ENCODE results near the gene STMN3. TPM values are rescaled to one million over a fixed set of nuclear protein-coding genes. Genes with fewer than 3 reads are reported as not detected.
"Not testable (repeated sequence)": the region's sequence is repeated elsewhere in the genome, so short reads cannot be mapped to it uniquely, and the experiment has no call there.

Gene STMN3
- total RNA-seq, 4 donors from 2014 or later: 9.4 to 23.0 (median 12.0) TPM

- TF ChIP-seq, protein P1, sequence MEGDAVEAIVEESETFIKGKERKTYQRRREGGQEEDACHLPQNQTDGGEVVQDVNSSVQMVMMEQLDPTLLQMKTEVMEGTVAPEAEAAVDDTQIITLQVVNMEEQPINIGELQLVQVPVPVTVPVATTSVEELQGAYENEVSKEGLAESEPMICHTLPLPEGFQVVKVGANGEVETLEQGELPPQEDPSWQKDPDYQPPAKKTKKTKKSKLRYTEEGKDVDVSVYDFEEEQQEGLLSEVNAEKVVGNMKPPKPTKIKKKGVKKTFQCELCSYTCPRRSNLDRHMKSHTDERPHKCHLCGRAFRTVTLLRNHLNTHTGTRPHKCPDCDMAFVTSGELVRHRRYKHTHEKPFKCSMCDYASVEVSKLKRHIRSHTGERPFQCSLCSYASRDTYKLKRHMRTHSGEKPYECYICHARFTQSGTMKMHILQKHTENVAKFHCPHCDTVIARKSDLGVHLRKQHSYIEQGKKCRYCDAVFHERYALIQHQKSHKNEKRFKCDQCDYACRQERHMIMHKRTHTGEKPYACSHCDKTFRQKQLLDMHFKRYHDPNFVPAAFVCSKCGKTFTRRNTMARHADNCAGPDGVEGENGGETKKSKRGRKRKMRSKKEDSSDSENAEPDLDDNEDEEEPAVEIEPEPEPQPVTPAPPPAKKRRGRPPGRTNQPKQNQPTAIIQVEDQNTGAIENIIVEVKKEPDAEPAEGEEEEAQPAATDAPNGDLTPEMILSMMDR (IDR thresholded peaks at IDR 0.05): no peak
- no peak for TF ChIP-seq POLR2A (IDR thresholded peaks at IDR 0.05)
- WGBS, 2 donors: 86% methylated on average over 8 of the region's 8 CpGs
- H3K4me3 ChIP-seq (ENCODE audit: low read depth, poor library complexity, severe bottlenecking): no peak overlapping the region
- DNase-seq (ENCODE audit: low spot score in 2 of 2): no peak
- intact Hi-C loops (cut with DNase I; ENCODE audit: low total_unique reads): no loop called here
Measured at GRCh38 chr20:63660622-63661021, 7.4 kb upstream of the STMN3 start.

GRCh38 chr20:63660174-63660573, 7.0 kb upstream of the STMN3 start:
- H3K4me3 ChIP-seq (ENCODE audit: low read depth, poor library complexity, severe bottlenecking); DNase-seq (ENCODE audit: low spot score in 2 of 2); intact Hi-C loops (cut with DNase I; ENCODE audit: low total_unique reads): not testable (repeated sequence)
- WGBS, 2 donors: 89 to 92% methylated on average over 10 of the region's 10 CpGs

DNA sequence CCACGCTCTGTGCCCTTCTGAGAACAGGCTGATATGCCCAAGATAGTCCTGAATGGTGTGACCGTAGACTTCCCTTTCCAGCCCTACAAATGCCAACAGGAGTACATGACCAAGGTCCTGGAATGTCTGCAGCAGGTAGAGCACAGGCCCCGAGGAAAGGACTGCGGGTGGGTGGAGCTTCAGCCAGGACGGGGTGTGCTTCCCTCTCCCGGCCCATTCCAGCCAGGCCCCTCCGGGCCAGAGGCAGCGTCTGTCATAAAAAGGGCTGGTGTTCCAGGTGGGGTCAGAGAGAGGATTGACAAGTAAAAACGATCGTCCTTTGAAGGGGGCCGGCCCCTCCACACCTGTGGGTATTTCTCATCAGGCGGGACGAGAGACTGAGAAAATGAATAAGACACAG, 6.1 kb upstream of the STMN3 start:
- peak in 1 of 2 donors; percentile 81 for DNase-seq (ENCODE audit: low spot score in 2 of 2)
- WGBS, 2 donors: 50 to 63% methylated on average over 13 of the region's 13 CpGs
- H3K4me3 ChIP-seq (ENCODE audit: low read depth, poor library complexity, severe bottlenecking): no peak overlapping the region
- TF ChIP-seq POLR2A (IDR thresholded peaks at IDR 0.05): no peak
- TF ChIP-seq, protein P1 (IDR thresholded peaks at IDR 0.05): no peak
- intact Hi-C loops (cut with DNase I; ENCODE audit: low total_unique reads): no loop called here

DNA sequence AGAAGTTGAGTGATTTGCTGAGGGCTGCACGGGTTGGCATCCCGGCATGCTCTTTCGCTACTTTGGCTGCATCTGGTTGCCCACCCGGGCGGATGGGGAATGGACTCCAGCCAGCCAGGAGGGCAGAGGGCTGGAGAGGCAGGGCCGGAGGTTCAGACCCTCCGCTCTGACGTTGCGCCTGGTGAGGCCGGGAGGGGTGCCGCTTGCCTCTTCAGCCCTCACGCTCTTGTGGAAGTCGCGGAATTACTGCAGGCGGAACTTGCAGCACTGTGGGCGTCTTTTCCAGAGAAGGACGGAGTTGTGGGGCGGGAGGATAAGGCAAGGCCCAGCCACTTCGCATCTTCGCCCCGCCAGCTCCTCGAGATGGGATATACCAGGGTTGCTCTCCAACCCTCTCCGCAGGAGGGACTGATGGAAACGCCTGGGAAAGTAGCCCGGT, 5.5 kb upstream of the STMN3 start:
- intact Hi-C loops (cut with DNase I; ENCODE audit: low total_unique reads): no loop called here
- TF ChIP-seq, protein P1 (IDR thresholded peaks at IDR 0.05): no peak
- no peak for TF ChIP-seq POLR2A (IDR thresholded peaks at IDR 0.05)
- H3K4me3 ChIP-seq (ENCODE audit: low read depth, poor library complexity, severe bottlenecking): peak overlapping the region; percentile 78
- 2 to 3% methylated on average over 19 to 25 of the region's 25 CpGs for WGBS, 2 donors
- no peak for DNase-seq (ENCODE audit: low spot score in 2 of 2)

DNA sequence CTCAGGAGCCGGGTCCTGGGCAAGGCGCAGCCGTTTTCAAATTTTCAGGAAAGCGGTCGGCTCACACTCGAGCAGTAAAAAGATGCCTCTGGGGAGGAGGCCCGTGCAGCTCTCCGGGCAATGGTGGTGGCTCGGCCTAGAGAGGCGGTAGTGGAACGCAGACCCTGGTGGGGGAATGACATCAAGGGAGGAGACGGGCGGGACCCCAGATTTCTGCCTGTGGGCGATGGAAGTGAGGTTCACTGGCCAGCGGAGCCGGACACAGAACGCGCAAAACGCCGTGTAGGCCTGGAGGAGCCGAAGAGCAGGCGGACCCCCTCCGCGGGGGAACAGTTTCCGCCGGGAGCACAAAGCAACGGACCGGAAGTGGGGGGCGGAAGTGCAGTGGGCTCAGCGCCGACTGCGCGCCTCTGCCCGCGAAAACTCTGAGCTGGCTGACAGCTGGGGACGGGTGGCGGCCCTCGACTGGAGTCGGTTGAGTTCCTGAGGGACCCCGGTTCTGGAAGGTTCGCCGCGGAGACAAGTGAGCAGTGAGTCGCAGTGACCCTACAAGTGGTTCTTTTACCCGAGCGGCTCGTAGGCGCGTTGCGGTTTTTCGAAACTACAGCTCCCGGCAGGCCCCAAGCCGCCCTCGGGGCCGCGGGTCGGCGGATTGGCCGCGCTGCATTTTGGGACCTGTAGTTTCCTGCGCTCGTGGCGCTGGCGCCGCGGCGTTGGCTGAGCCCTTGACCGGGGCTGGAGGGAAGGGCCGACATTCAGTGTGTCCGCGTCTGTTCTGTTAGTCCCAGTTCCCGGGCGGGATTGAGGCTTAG, 4.9 kb upstream of the STMN3 start, which contains the start of gene RTEL1:
Gene RTEL1 (plus strand): TSS at position 376 of the 812 bp plus-strand sequence. CDS start 1,091 bp downstream, outside the sequence.
- intact Hi-C loops (cut with DNase I; ENCODE audit: low total_unique reads): no loop called here
- no peak for TF ChIP-seq POLR2A (IDR thresholded peaks at IDR 0.05)
- TF ChIP-seq, protein P1 (IDR thresholded peaks at IDR 0.05): no peak
- peak within 1 kb of the TSS; percentile 78 for H3K4me3 ChIP-seq (ENCODE audit: low read depth, poor library complexity, severe bottlenecking)
- peak; percentile 88 to 98 for DNase-seq (ENCODE audit: low spot score in 2 of 2)
- 1 to 2% methylated on average over 56 to 72 of the region's 73 CpGs for WGBS, 2 donors

GRCh38 chr20:63657260-63657936, 4.2 kb upstream of the STMN3 start:
- intact Hi-C loops (cut with DNase I; ENCODE audit: low total_unique reads): no loop called here
- no peak for TF ChIP-seq POLR2A (IDR thresholded peaks at IDR 0.05)
- TF ChIP-seq, protein P1 (IDR thresholded peaks at IDR 0.05): no peak
- WGBS, 2 donors: 33 to 48% methylated on average over 21 to 25 of the region's 31 CpGs
- peak overlapping the region; percentile 19 for H3K4me3 ChIP-seq (ENCODE audit: low read depth, poor library complexity, severe bottlenecking)
- peak in 1 of 2 donors; percentile 79 for DNase-seq (ENCODE audit: low spot score in 2 of 2)

All from lower leg skin (tissue), 4 donors.